K562 (cell line): ENCODE results near the gene EEFSEC. TPM values are rescaled to one million over a fixed set of nuclear protein-coding genes. Genes with fewer than 3 reads are reported as not detected.

Source experiments
- ATAC-seq: fragments of 200-7000 bp; cut with Tn5 transposase; 3 replicates; pipeline ENCODE4 v1.9.1; 2020; ENCODE audit warnings: moderate library complexity
- BruUV-seq: library from RNA; stranded (reverse); fragments of 400-500 nt; replicated peaks from 2 replicates; lab custom pipeline; 2021; lab: Mats Ljungman, UMichigan
- CTCF ChIA-PET: fragments of 300-600 bp; formaldehyde crosslinking; extraction: SDS; loops from one replicate; lab custom pipeline; 2021; ENCODE audit warnings: low intra/inter-chr PET ratio; lab: Yijun Ruan, JAX
- POLR2A ChIA-PET: fragments of 300-600, 350-650 bp; sonication (Branson Sonifier 250); formaldehyde crosslinking; extraction: SDS; loops from one replicate; lab custom pipeline; 2021; ENCODE audit warnings: antibody characterized with exemption, inconsistent platforms; lab: Yijun Ruan, JAX
- DNase-seq, 4 experiments: peaks; one replicate each; pipeline versions ENCODE4 v3.0.0 to v3.0.0-alpha.2; 2011 to 2018; ENCODE audit warnings: low spot score in 3 of 4, mixed read lengths in 3 of 4; ENCODE audit errors: extremely low read depth in 1 of 4
- FAIRE-seq: peaks from 2 replicates; lab custom pipeline; 2011; peaks lifted over from hg19 to GRCh38; lab: Jason Lieb, UNC
- H2AFZ ChIP-seq: 2 replicates; pipeline ENCODE4 v1.6.0; 2011; ENCODE audit warnings: low read depth, low read length, control low read depth, inconsistent platforms
- H3K27ac ChIP-seq: fragments of 200-600 bp; 3 replicates; pipeline ENCODE4 v1.8.0; 2011; ENCODE audit warnings: low read depth, mild to moderate bottlenecking, control low read depth, inconsistent platforms, low read length, moderate library complexity, mixed read lengths; ENCODE audit errors: extremely low read depth
- H3K27me3 ChIP-seq, 2 experiments: fragments of 300-600 bp in 1 of 2; 2 replicates in 1 of 2; 3 replicates in 1 of 2; pipeline versions ENCODE4 v1.6.0 to v1.8.0; 2011; ENCODE audit warnings: inconsistent platforms in 2 of 2, low read length in 2 of 2, mild to moderate bottlenecking in 1 of 2, mixed read lengths in 1 of 2, moderate library complexity in 1 of 2; ENCODE audit not compliant: control insufficient read depth in 2 of 2, insufficient read depth in 2 of 2
- H3K36me3 ChIP-seq: fragments of 300-600 bp; 3 replicates; pipeline ENCODE4 v1.8.0; 2011; ENCODE audit warnings: mild to moderate bottlenecking, low read length, inconsistent platforms; ENCODE audit not compliant: control insufficient read depth, insufficient read depth
- H3K4me1 ChIP-seq, 2 experiments: fragments of 200-600 bp in 1 of 2; replicated peaks in 1 of 2; 2 replicates in 1 of 2; 3 replicates in 1 of 2; pipeline versions ENCODE4 v1.5.1 to v1.8.0; 2011; ENCODE audit warnings: inconsistent platforms in 2 of 2, low read length in 2 of 2, mild to moderate bottlenecking in 1 of 2, mixed read lengths in 1 of 2, moderate library complexity in 1 of 2; ENCODE audit not compliant: control insufficient read depth in 2 of 2, insufficient read depth in 2 of 2
- H3K4me2 ChIP-seq: 2 replicates; pipeline ENCODE4 v1.6.1; 2011; ENCODE audit warnings: low read length, control low read depth, inconsistent platforms, mixed read lengths; ENCODE audit not compliant: insufficient read depth
- H3K4me3 ChIP-seq: fragments of 200-600 bp; sonication (generic), shearing (Covaris generic); 2 replicates; pipeline ENCODE4 v1.5.1; 2016; ENCODE audit warnings: control low read depth, inconsistent platforms
- H3K79me2 ChIP-seq: fragments of 200-600 bp; 3 replicates; pipeline ENCODE4 v1.8.0; 2011; ENCODE audit warnings: low read length, inconsistent platforms; ENCODE audit not compliant: control insufficient read depth, insufficient read depth
- H3K9ac ChIP-seq, 2 experiments: 2 replicates each; pipeline versions ENCODE4 v1.6.0 to v1.6.1; 2011; ENCODE audit warnings: low read depth in 2 of 2, low read length in 2 of 2, control low read depth in 1 of 2, inconsistent platforms in 1 of 2, mild to moderate bottlenecking in 1 of 2, mixed read lengths in 1 of 2; ENCODE audit not compliant: insufficient read depth in 1 of 2
- H3K9me1 ChIP-seq: one replicate; pipeline ENCODE4 v1.6.0; 2011; ENCODE audit warnings: inconsistent platforms, mild to moderate bottlenecking, low read length, moderate library complexity; ENCODE audit not compliant: control insufficient read depth, insufficient read depth
- H3K9me3 ChIP-seq: replicated peaks from 2 replicates; pipeline ENCODE4 v1.5.1; 2011; ENCODE audit warnings: low read depth, low read length, inconsistent platforms; ENCODE audit not compliant: control insufficient read depth, insufficient read depth
- H4K20me1 ChIP-seq: replicated peaks from 2 replicates; pipeline ENCODE4 v1.6.1; 2011; ENCODE audit warnings: low read length, inconsistent platforms, mixed read lengths; ENCODE audit not compliant: control insufficient read depth, insufficient read depth
- BACH1 ChIP-seq: fragments of 200-800 bp; sonication (Bioruptor generic); IDR thresholded peaks from 2 replicates; pipeline ENCODE4 v1.6.1; 2016; ENCODE audit warnings: missing genetic modification characterization, missing compliant biosample characterization
- RFX5 ChIP-seq: IDR thresholded peaks from 2 replicates; pipeline ENCODE4 v1.6.1; 2011; ENCODE audit warnings: low read depth, mild to moderate bottlenecking, improper control_type of control experiment, low read length
- SLC30A9 ChIP-seq: fragments of 250-450 bp; sonication (Bioruptor Pico); IDR thresholded peaks from 2 replicates; pipeline ENCODE4 v1.8.0; 2022; ENCODE audit warnings: mild to moderate bottlenecking, moderate library complexity
- SPI1 ChIP-seq: IDR thresholded peaks from 2 replicates; pipeline ENCODE4 v1.6.1; 2011; ENCODE audit warnings: low read depth, low read length, control low read depth, borderline replicate concordance
- ZNF253 ChIP-seq: fragments of 250-450 bp; sonication (Bioruptor Pico); conservative IDR thresholded peaks from 2 replicates; pipeline ENCODE4 v1.6.1; 2021; ENCODE audit warnings: mild to moderate bottlenecking
- ZZZ3 ChIP-seq: fragments of 450-650 bp; IDR thresholded peaks from 2 replicates; pipeline ENCODE4 v1.6.1; 2016; ENCODE audit warnings: antibody characterized with exemption, mild to moderate bottlenecking, moderate library complexity
- WGBS: fragments of 100-300 bp; shearing (Covaris generic); methylation state at CpG from one replicate; pipeline ENCODE4 v1.1.6; 2016; ENCODE audit warnings: low coverage, mixed read lengths; ENCODE audit not compliant: insufficient coverage; ENCODE audit errors: missing lambda C conversion rate; 5-methylcytosine and 5-hydroxymethylcytosine counted together
- in situ Hi-C: fragments of 300-500 bp; cut with MboI; formaldehyde crosslinking; loops from 4 replicates; pipeline ENCODE4 v1.15.0; 2018; ENCODE audit warnings: inconsistent platforms, mixed read lengths
- intact Hi-C: fragments of 100-400 bp; cut with micrococcal nuclease; formaldehyde crosslinking; loops from 2 replicates; pipeline ENCODE4 v1.14.2; 2022
- polyA plus RNA-seq, 8 experiments: library from polyadenylated mRNA; depleted of rRNA in 4 of 8; stranded (reverse) in 5 of 8; unstranded in 3 of 8; fragments of >200 nt; fragmentation: Nextera tagmentation in 2 of 8; fragmentation: Illumina TruSeq in 1 of 8; extraction: Ambion mirVana in 2 of 8; extraction: Trizol in 1 of 8; gene quantifications; 2 replicates each; pipeline versions ENCODE4 v1.2.1 to v1.2.3, GENCODE V29; 2011 to 2014; ENCODE audit warnings: inconsistent platforms in 1 of 8, missing spikeins in 1 of 8
- total RNA-seq, 7 experiments: library from RNA; depleted of rRNA in 6 of 7; stranded (reverse); fragments of >200 nt in 6 of 7; fragmentation: Illumina TruSeq in 2 of 7; extraction: Trizol in 2 of 7; gene quantifications; 2 replicates each; pipeline versions ENCODE4 v1.2.1 to v1.2.3, GENCODE V29; 2011 to 2021; ENCODE audit warnings: low replicate concordance in 1 of 7
- TF ChIP-seq, protein P1 (sequence below): fragments of 450-650 bp; formaldehyde crosslinking; IDR thresholded peaks from 2 replicates; pipeline ENCODE4 v1.4.0; 2022; ENCODE audit warnings: missing genetic modification characterization
- TF ChIP-seq, protein P2 (sequence below): fragments of 250-450 bp; sonication (Bioruptor Pico); IDR thresholded peaks from 2 replicates; pipeline ENCODE4 v1.5.0; 2021

Gene EEFSEC
- total and polyA plus RNA-seq, 9 of the 15 experiments (the other 6 are each of a cell fraction or from before 2014, with no cell fraction given): 0.35 to 11.8 (median 7.7) TPM

DNA sequence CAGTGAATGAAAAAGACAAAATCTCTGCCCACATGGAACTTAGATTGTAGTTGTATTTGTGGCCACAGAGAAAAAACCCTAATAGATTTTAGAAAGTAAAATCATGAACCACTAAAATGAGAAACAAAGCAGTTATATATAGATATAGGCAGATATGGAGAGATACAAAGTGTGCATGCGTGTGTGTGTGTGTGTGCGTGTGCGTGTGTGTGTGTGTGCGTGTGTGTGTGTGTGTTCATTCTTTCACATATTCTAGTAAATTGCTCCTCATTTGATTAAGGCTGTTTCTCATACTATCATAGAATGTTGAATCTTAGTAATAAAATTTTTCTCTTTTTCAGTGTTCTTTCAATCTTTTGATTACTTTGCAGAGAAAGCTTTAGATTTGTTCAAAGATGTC is 194.8 kb downstream of the EEFSEC start (continued):
- TF ChIP-seq BACH1 (tag): no peak

DNA sequence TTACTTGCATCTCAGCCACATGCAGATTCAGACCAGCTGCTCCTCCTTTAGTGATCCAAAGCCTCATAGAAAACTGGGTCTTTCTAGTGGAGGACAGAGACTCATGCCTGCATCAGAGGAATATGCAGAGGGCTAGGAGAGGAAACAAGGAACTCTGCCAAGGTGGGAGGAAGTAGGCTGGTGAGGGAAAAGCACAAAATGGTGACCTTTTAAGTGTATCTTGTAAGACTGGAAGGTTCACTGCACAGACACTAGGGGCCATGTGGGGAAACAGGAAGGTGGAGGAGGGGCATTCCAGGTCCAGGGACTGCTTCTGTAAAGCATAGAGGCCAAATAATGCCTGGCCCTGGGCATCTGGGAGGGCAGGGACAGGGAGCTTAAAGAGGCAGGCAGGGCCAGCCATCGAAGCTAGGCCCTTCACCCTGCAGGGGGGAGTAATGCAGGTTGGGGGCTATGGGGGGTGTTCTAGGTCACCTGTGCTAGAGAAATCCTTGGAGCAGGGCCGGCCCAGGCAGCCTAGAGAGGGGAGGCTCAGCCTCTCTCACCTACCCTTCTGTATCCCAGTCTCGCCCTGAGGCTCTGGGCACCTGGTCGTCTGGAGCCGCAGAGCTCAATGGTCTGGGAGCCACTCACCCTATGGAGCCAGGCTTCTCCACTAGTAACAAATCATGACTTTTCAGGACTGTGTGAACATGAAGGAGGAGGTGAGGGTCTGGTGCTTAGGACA is 195.7 kb downstream of the EEFSEC start:
- peak overlapping the region; percentile 8; the same call in 1 of the 3 replicates for H3K27ac ChIP-seq
- TF ChIP-seq, protein P1, sequence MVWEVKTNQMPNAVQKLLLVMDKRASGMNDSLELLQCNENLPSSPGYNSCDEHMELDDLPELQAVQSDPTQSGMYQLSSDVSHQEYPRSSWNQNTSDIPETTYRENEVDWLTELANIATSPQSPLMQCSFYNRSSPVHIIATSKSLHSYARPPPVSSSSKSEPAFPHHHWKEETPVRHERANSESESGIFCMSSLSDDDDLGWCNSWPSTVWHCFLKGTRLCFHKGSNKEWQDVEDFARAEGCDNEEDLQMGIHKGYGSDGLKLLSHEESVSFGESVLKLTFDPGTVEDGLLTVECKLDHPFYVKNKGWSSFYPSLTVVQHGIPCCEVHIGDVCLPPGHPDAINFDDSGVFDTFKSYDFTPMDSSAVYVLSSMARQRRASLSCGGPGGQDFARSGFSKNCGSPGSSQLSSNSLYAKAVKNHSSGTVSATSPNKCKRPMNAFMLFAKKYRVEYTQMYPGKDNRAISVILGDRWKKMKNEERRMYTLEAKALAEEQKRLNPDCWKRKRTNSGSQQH (CRISPR knock-in tag): no peak
- TF ChIP-seq ZZZ3 (no peak), SPI1 (0 out of 2 replicates have a peak, but pooled peaks have one; percentile 9), RFX5 (no peak), SLC30A9 (CRISPR knock-in tag) (no peak), ZNF253 (no peak)
- TF ChIP-seq, protein P2, sequence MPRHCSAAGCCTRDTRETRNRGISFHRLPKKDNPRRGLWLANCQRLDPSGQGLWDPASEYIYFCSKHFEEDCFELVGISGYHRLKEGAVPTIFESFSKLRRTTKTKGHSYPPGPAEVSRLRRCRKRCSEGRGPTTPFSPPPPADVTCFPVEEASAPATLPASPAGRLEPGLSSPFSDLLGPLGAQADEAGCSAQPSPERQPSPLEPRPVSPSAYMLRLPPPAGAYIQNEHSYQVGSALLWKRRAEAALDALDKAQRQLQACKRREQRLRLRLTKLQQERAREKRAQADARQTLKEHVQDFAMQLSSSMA (CRISPR knock-in tag): no peak
- H2AFZ ChIP-seq: peak overlapping the region; percentile 10
- H3K9ac ChIP-seq: peak overlapping the region in 1 of 2 experiments; percentile 50; a peak in 1 of 4 replicates
- H4K20me1 ChIP-seq: no peaks in the 10 kb centered on the region
- 87% methylated on average over 4 of the region's 5 CpGs for WGBS
- no peaks in the 10 kb centered on the region for H3K27me3 ChIP-seq
- intact Hi-C loops: no loop called here
- H3K4me1 ChIP-seq: peaks cover 21 to 27% of the 10 kb centered on the region in 2 experiments
- 0 out of 3 replicates have a peak, but pooled peaks cover 2% of the 10 kb centered on the region for H3K79me2 ChIP-seq
- FAIRE-seq (no peak), ATAC-seq (peak; percentile 61), DNase-seq (peak in 1 of 4 experiments; percentile 16)
- H3K9me1 ChIP-seq: no peaks in the 10 kb centered on the region
- in situ Hi-C loops: no loop called here
- no peak overlapping the region for H3K4me2 ChIP-seq
- POLR2A ChIA-PET: interaction anchor here (0.6 to 0.7 kb wide), 2 partner anchors 149 to 321 kb away, joined by 3 read pairs; no protein-coding TSS in a partner anchor
- CTCF ChIA-PET: no interaction called here
- no peaks in the 10 kb centered on the region for H3K9me3 ChIP-seq
- H3K4me3 ChIP-seq: no peak overlapping the region
- H3K36me3 ChIP-seq: peaks cover 9% of the 10 kb centered on the region; the same call in 1 of the 3 replicates
- BruUV-seq: no TSS peak
